Measurements from ENCODE around the gene CCDC146.

Gene CCDC146

GRCh38 chr7:77313085-77313484, 190.7 kb downstream of the CCDC146 start:
- DNase-seq (ENCODE audit: low read depth): no peak
- no peak overlapping the region for H3K4me3 ChIP-seq (ENCODE audit: low read depth, low read length)
- TF ChIP-seq CTCF (conservative IDR thresholded peaks at IDR 0.05; ENCODE audit: low read depth, low read length): no peak

GRCh38 chr7:77313876-77314480, 191.6 kb downstream of the CCDC146 start:
- DNase-seq (ENCODE audit: low read depth): no peak
- no peak for TF ChIP-seq CTCF (conservative IDR thresholded peaks at IDR 0.05; ENCODE audit: low read depth, low read length)
- H3K4me3 ChIP-seq (ENCODE audit: low read depth, low read length): no peak overlapping the region

- no peak for TF ChIP-seq CTCF (conservative IDR thresholded peaks at IDR 0.05; ENCODE audit: low read depth, low read length)
- no peak for DNase-seq (ENCODE audit: low read depth)
- H3K4me3 ChIP-seq (ENCODE audit: low read depth, low read length): no peak overlapping the region
These were observed 192.8 kb downstream of the CCDC146 start for GRCh38 chr7:77315182-77315591.

- TF ChIP-seq CTCF (conservative IDR thresholded peaks at IDR 0.05; ENCODE audit: low read depth, low read length): no peak
- no peak for DNase-seq (ENCODE audit: low read depth)
- H3K4me3 ChIP-seq (ENCODE audit: low read depth, low read length): no peak overlapping the region
These were observed 194.0 kb downstream of the CCDC146 start for GRCh38 chr7:77316219-77316978.

- DNase-seq (ENCODE audit: low read depth): no peak
- no peak overlapping the region for H3K4me3 ChIP-seq (ENCODE audit: low read depth, low read length)
- no peak for TF ChIP-seq CTCF (conservative IDR thresholded peaks at IDR 0.05; ENCODE audit: low read depth, low read length)
These were observed 195.6 kb downstream of the CCDC146 start for GRCh38 chr7:77318019-77318418.

- no peak for TF ChIP-seq CTCF (conservative IDR thresholded peaks at IDR 0.05; ENCODE audit: low read depth, low read length)
- no peak for DNase-seq (ENCODE audit: low read depth)
- H3K4me3 ChIP-seq (ENCODE audit: low read depth, low read length): no peak overlapping the region
These were observed 197.7 kb downstream of the CCDC146 start for GRCh38 chr7:77320137-77320536.

GRCh38 chr7:77320714-77321113, 198.3 kb downstream of the CCDC146 start:
- no peak for DNase-seq (ENCODE audit: low read depth)
- no peak for TF ChIP-seq CTCF (conservative IDR thresholded peaks at IDR 0.05; ENCODE audit: low read depth, low read length)
- no peak overlapping the region for H3K4me3 ChIP-seq (ENCODE audit: low read depth, low read length)

All from choroid plexus epithelial cell (primary cell).